ENCODE data around the gene PPT2. TPM values are rescaled to one million over a fixed set of nuclear protein-coding genes. Genes with fewer than 3 reads are reported as not detected.

The PPT2 gene
- total and polyA plus RNA-seq, 2 experiments from 2014 or later = 8.9 to 20.6 TPM

DNA sequence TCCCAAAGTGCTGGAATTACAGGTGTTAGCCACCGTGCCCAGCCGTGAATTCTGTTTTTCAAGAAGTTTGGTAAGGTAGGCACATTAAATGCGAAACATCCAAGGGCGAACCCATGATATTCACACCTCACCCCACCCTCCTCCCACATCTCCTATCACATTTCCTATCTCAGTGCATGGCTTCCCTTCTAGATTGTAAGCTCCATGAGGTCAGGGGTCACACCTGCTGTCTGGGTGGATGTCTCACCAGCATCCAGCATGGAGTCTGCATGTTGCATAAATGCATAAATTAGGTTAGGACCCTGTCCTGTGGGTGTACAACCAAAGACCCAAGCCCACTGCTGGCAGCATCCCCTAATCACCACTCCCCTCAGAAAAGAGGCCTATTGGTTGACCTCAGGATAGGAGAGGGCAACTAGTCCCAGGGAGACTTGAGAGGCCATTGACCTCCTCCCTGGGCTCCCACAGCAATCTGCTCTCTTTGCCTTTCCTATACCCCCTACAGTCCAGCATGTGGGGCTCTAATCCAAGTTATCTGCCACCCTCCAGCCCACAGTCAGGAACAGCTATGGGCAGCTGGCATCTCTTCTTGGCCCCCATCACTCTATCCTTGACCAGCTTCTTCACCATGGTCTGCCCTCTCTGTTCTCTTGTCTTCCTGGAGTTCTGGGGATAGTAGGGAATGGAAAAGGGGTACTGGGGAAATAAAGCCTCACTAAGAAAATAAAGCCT is 6.4 kb upstream of the PPT2 start:
- Mint-ChIP-seq H3K4me3 (peak overlapping the region; percentile 92), H3K27me3 (ENCODE audit: insufficient read depth, low read depth, poor library complexity) (peaks cover 30% of the 10 kb centered on the region), H3K36me3 (ENCODE audit: low read depth) (no peaks in the 10 kb centered on the region), H3K9me3 (no peaks in the 10 kb centered on the region; the same call in 2 of the 3 replicates), H3K4me1 (peaks cover 51% of the 10 kb centered on the region), H3K27ac (peak overlapping the region; percentile 48; the same call in 1 of the 2 replicates)
- H3K4me3 ChIP-seq = peak overlapping the region; percentile 100
- DNase-seq (ENCODE audit: low spot score) = no peak
- no peaks in the 10 kb centered on the region for H3K36me3 ChIP-seq (ENCODE audit: insufficient read depth)
- peaks cover 35% of the 10 kb centered on the region for H3K4me1 ChIP-seq (ENCODE audit: insufficient read depth)
- H4K20me1 ChIP-seq (replicated peaks; ENCODE audit: insufficient read depth) = 0 out of 2 replicates have a peak, but pooled peaks cover 5% of the 10 kb centered on the region
- H2AFZ ChIP-seq = peak overlapping the region; percentile 90
- H3K27ac ChIP-seq (ENCODE audit: low read depth) = peak overlapping the region; percentile 36; the same call in 1 of the 2 replicates
- peaks cover 36% of the 10 kb centered on the region for H3K27me3 ChIP-seq (ENCODE audit: insufficient read depth)
- peaks cover 9% of the 10 kb centered on the region for H3F3A ChIP-seq (replicated peaks; ENCODE audit: low read depth)
- H3K9me2 ChIP-seq (ENCODE audit: insufficient read depth) = no peaks in the 10 kb centered on the region; the same call in 1 of the 2 replicates
- no peak for TF ChIP-seq EZH2 (IDR thresholded peaks at IDR 0.05; ENCODE audit: low read depth, unreplicated experiment)
- TF ChIP-seq, protein P1, sequence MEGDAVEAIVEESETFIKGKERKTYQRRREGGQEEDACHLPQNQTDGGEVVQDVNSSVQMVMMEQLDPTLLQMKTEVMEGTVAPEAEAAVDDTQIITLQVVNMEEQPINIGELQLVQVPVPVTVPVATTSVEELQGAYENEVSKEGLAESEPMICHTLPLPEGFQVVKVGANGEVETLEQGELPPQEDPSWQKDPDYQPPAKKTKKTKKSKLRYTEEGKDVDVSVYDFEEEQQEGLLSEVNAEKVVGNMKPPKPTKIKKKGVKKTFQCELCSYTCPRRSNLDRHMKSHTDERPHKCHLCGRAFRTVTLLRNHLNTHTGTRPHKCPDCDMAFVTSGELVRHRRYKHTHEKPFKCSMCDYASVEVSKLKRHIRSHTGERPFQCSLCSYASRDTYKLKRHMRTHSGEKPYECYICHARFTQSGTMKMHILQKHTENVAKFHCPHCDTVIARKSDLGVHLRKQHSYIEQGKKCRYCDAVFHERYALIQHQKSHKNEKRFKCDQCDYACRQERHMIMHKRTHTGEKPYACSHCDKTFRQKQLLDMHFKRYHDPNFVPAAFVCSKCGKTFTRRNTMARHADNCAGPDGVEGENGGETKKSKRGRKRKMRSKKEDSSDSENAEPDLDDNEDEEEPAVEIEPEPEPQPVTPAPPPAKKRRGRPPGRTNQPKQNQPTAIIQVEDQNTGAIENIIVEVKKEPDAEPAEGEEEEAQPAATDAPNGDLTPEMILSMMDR (conservative IDR thresholded peaks at IDR 0.05; ENCODE audit: low read depth in 2 of 2) = peak in 1 of 2 experiments; percentile 15; a peak in 2 of 4 replicates
- ATAC-seq = no peak
- H3K79me2 ChIP-seq (replicated peaks; ENCODE audit: insufficient read depth) = no peaks in the 10 kb centered on the region
- peak overlapping the region; percentile 90 for H3K4me2 ChIP-seq

DNA sequence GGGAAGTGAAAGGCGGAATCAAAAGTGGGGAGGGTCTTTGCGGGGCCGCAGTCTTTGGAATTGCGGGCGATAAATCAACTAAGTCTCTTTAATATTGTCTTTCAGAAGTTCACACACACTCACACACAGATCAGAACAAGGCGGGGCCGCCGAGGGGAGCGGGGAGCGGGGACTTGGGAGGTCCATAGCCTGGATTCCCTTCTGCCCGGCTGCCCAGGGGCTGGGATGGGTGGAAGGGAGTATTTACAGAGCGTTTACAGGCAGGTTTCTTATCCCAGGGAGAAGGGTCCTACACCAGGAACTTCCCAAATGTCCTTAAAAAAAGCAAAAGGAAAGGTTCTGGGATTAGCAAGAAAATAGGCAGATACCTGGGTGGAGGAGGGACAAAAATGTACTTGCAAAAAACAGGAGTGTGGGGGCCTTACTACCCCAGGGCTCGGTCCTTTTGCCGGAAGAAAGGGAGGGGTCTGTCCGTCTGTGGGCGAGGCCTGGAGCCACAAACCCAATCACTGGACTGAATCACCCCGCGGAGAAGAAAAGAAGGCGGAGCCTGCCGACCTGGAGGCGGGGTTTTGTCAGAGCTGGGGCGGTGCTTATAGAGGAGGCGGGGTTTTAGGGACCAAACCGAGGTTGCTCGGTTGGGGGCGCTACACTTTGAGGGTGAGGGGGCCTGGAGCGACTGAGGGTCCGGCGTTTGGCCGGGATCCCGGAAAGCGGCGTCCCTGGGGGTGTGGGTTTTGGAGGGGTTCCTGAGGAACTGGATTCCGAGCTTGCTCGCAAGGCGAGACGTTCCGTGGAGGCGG is 5.5 kb upstream of the PPT2 start:
- Histone ChIP-seq H3K4me3 (peak overlapping the region; percentile 100), H3K27ac (ENCODE audit: low read depth) (peak overlapping the region; percentile 36; the same call in 1 of the 2 replicates), H3K9me2 (ENCODE audit: insufficient read depth) (no peaks in the 10 kb centered on the region; the same call in 1 of the 2 replicates), H4K20me1 (replicated peaks; ENCODE audit: insufficient read depth) (0 out of 2 replicates have a peak, but pooled peaks cover 5% of the 10 kb centered on the region), H3F3A (replicated peaks; ENCODE audit: low read depth) (peaks cover 9% of the 10 kb centered on the region), H3K36me3 (ENCODE audit: insufficient read depth) (no peaks in the 10 kb centered on the region), H3K79me2 (replicated peaks; ENCODE audit: insufficient read depth) (no peaks in the 10 kb centered on the region), H3K4me1 (ENCODE audit: insufficient read depth) (peaks cover 41% of the 10 kb centered on the region), H3K27me3 (ENCODE audit: insufficient read depth) (peaks cover 44% of the 10 kb centered on the region), H3K4me2 (peak overlapping the region; percentile 97), H2AFZ (peak overlapping the region; percentile 92)
- peaks cover 57% of the 10 kb centered on the region for H3K4me1 Mint-ChIP-seq
- no peaks in the 10 kb centered on the region; the same call in 2 of the 3 replicates for H3K9me3 Mint-ChIP-seq
- peak overlapping the region; percentile 48 for H3K27ac Mint-ChIP-seq
- H3K27me3 Mint-ChIP-seq (ENCODE audit: insufficient read depth, low read depth, poor library complexity) = peaks cover 39% of the 10 kb centered on the region
- DNase-seq (ENCODE audit: low spot score) = peak; percentile 96
- no peaks in the 10 kb centered on the region for H3K36me3 Mint-ChIP-seq (ENCODE audit: low read depth)
- ATAC-seq = peak; percentile 61
- peak overlapping the region; percentile 92 for H3K4me3 Mint-ChIP-seq
- TF ChIP-seq STAT1 (IDR thresholded peaks at IDR 0.05; ENCODE audit: unreplicated experiment) (no peak), ZNF331 (CRISPR knock-in tag; IDR thresholded peaks at IDR 0.05; ENCODE audit: low read depth) (no peak), NANOG (IDR thresholded peaks at IDR 0.05; ENCODE audit: borderline replicate concordance) (no peak), EZH2 (IDR thresholded peaks at IDR 0.05; ENCODE audit: low read depth, unreplicated experiment) (peak; percentile 35), EZH2phosphoT487 (IDR thresholded peaks at IDR 0.05; ENCODE audit: unreplicated experiment) (no peak), ZNF114 (CRISPR knock-in tag; IDR thresholded peaks at IDR 0.05) (no peak), CREB1 (CRISPR knock-in tag; IDR thresholded peaks at IDR 0.05; ENCODE audit: low read depth) (no peak), JUNB (IDR thresholded peaks at IDR 0.05; ENCODE audit: unreplicated experiment) (no peak)
- TF ChIP-seq, protein P2, sequence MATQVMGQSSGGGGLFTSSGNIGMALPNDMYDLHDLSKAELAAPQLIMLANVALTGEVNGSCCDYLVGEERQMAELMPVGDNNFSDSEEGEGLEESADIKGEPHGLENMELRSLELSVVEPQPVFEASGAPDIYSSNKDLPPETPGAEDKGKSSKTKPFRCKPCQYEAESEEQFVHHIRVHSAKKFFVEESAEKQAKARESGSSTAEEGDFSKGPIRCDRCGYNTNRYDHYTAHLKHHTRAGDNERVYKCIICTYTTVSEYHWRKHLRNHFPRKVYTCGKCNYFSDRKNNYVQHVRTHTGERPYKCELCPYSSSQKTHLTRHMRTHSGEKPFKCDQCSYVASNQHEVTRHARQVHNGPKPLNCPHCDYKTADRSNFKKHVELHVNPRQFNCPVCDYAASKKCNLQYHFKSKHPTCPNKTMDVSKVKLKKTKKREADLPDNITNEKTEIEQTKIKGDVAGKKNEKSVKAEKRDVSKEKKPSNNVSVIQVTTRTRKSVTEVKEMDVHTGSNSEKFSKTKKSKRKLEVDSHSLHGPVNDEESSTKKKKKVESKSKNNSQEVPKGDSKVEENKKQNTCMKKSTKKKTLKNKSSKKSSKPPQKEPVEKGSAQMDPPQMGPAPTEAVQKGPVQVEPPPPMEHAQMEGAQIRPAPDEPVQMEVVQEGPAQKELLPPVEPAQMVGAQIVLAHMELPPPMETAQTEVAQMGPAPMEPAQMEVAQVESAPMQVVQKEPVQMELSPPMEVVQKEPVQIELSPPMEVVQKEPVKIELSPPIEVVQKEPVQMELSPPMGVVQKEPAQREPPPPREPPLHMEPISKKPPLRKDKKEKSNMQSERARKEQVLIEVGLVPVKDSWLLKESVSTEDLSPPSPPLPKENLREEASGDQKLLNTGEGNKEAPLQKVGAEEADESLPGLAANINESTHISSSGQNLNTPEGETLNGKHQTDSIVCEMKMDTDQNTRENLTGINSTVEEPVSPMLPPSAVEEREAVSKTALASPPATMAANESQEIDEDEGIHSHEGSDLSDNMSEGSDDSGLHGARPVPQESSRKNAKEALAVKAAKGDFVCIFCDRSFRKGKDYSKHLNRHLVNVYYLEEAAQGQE (IDR thresholded peaks at IDR 0.05; ENCODE audit: unreplicated experiment) = no peak
- TF ChIP-seq, protein P1 (conservative IDR thresholded peaks at IDR 0.05; ENCODE audit: low read depth in 2 of 2) = peak; percentile 71
- TF ChIP-seq, protein P3, sequence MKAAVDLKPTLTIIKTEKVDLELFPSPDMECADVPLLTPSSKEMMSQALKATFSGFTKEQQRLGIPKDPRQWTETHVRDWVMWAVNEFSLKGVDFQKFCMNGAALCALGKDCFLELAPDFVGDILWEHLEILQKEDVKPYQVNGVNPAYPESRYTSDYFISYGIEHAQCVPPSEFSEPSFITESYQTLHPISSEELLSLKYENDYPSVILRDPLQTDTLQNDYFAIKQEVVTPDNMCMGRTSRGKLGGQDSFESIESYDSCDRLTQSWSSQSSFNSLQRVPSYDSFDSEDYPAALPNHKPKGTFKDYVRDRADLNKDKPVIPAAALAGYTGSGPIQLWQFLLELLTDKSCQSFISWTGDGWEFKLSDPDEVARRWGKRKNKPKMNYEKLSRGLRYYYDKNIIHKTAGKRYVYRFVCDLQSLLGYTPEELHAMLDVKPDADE (IDR thresholded peaks at IDR 0.05) = 0 out of 2 replicates have a peak, but pooled peaks have one; percentile 21

All from GM23338 (cell line).